Measurements from ENCODE around the gene HSPD1.

- TF ChIP-seq POLR2A (IDR thresholded peaks at IDR 0.05) (no peak), CTCF (IDR thresholded peaks at IDR 0.05 in 4 of 5, conservative IDR thresholded peaks at IDR 0.05 in 1 of 5) (no peak)
Measured at GRCh38 chr2:197446844-197447243, 52.8 kb downstream of the HSPD1 start.
